Skeletal muscle tissue (tissue), 4 donors: ENCODE measurements around the gene MXRA5. TPM values are rescaled to one million over a fixed set of nuclear protein-coding genes. Genes with fewer than 3 reads are reported as not detected.

Experiments
- H3K27ac ChIP-seq: one replicate; pipeline ENCODE4 v1.7.0; 2013; ENCODE audit warnings: mild to moderate bottlenecking, low read depth, low read length, inconsistent platforms
- H3K27me3 ChIP-seq, 3 donors: one replicate each; pipeline ENCODE4 v1.7.0; 2013; ENCODE audit warnings: low read length in 3 of 3; ENCODE audit not compliant: control insufficient read depth in 3 of 3, insufficient read depth in 3 of 3
- H3K36me3 ChIP-seq, 3 donors: one replicate each; pipeline ENCODE4 v1.7.0; 2013; ENCODE audit warnings: low read length in 3 of 3; ENCODE audit not compliant: control insufficient read depth in 3 of 3, insufficient read depth in 3 of 3
- H3K4me1 ChIP-seq, 3 donors: one replicate each; pipeline ENCODE4 v1.7.0; 2013; ENCODE audit warnings: low read length in 3 of 3, mild to moderate bottlenecking in 3 of 3; ENCODE audit not compliant: control insufficient read depth in 3 of 3, insufficient read depth in 3 of 3
- H3K4me3 ChIP-seq, 3 donors: one replicate each; pipeline ENCODE4 v1.7.0; 2013; ENCODE audit warnings: low read length in 3 of 3
- H3K9ac ChIP-seq, 3 donors: one replicate each; pipeline ENCODE4 v1.7.0; 2013; ENCODE audit warnings: low read length in 3 of 3, mild to moderate bottlenecking in 3 of 3, moderate library complexity in 2 of 3, low read depth in 1 of 3
- H3K9me3 ChIP-seq, 3 donors: one replicate each; pipeline ENCODE4 v1.7.0; 2013; ENCODE audit warnings: low read length in 3 of 3; ENCODE audit not compliant: control insufficient read depth in 3 of 3
- total RNA-seq: library from RNA; depleted of rRNA; stranded (reverse); fragments of >200 nt; gene quantifications from one replicate; pipeline ENCODE4 v1.2.3, GENCODE V29; 2014
- donor health status: Osteomylitis.

MXRA5 gene
- total RNA-seq, 1 donor from 2014 or later, result 34.4 TPM

- H3K27ac ChIP-seq, result no peak overlapping the region
- H3K36me3 ChIP-seq, result no peaks in the 10 kb centered on the region
- H3K9me3 ChIP-seq, result peaks cover 0 to 4% (median 0%) of the 10 kb centered on the region in 3 donors
- H3K4me3 ChIP-seq, result no peak overlapping the region
- peaks cover 0 to 3% (median 0%) of the 10 kb centered on the region in 3 donors for H3K27me3 ChIP-seq
- H3K4me1 ChIP-seq, result no peaks in the 10 kb centered on the region
- H3K9ac ChIP-seq, result no peak overlapping the region
These were observed 6.4 kb downstream of the MXRA5 start for GRCh38 chrX:3340016-3340415.

DNA sequence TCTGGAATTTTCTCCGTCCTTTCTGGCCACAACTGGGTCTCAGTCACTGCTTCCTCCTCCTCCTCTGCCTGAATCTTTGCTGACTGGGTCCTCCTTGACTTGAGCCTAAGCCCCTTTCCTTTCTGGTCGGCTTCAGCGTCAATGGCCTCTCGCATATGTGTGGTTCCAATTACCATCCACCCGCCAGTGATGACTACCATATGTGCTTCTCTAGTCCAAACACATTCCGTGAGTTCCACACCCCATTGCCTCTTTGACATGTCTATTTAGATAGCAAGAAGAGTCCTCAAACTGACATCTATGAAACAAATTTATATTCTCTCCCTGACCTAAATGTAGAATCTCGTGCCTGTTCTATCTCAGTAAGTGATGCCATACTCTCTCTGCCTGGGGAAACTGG is 19.8 kb downstream of the MXRA5 start:
- Histone ChIP-seq H3K27me3 (no peaks in the 10 kb centered on the region), H3K4me1 (no peaks in the 10 kb centered on the region), H3K36me3 (peaks cover 0 to 4% (median 0%) of the 10 kb centered on the region in 3 donors), H3K27ac (no peak overlapping the region), H3K9me3 (peaks cover 0 to 3% (median 0%) of the 10 kb centered on the region in 3 donors), H3K4me3 (no peak overlapping the region), H3K9ac (no peak overlapping the region)

DNA sequence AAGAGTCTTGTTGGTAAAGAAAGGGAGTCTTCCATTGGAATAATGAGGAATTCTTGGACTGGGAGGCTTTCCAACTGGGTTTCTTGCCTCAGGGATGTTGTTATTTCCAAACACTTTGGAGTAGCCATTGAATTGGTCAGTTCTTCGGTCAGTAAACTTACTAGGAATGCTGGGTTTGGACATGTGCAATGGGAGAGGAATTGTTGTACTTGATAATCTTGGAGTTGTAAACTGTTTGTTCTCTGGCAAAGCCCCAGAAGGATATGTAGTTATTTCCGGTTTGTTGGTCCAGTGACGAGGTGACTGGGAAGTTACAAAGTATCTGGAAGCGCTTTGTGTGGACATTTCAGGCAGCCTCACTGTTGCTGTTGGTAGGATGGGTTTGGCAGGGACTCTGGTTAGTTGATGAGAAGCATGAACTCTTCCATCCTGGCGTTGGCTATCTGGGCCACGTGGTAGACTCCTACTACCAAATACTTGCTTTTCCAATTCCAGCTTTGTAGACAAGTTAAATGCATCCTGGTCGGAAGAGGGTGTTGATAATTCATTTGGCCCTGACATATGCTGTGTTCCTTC is 25.9 kb downstream of the MXRA5 start:
- H3K4me3 ChIP-seq, result no peak overlapping the region
- H3K9me3 ChIP-seq, result peaks cover 0 to 3% (median 0%) of the 10 kb centered on the region in 3 donors
- H3K27ac ChIP-seq, result no peak overlapping the region
- no peak overlapping the region for H3K9ac ChIP-seq
- H3K36me3 ChIP-seq, result peaks cover 0 to 4% (median 0%) of the 10 kb centered on the region in 3 donors
- no peaks in the 10 kb centered on the region for H3K4me1 ChIP-seq
- H3K27me3 ChIP-seq, result no peaks in the 10 kb centered on the region

DNA sequence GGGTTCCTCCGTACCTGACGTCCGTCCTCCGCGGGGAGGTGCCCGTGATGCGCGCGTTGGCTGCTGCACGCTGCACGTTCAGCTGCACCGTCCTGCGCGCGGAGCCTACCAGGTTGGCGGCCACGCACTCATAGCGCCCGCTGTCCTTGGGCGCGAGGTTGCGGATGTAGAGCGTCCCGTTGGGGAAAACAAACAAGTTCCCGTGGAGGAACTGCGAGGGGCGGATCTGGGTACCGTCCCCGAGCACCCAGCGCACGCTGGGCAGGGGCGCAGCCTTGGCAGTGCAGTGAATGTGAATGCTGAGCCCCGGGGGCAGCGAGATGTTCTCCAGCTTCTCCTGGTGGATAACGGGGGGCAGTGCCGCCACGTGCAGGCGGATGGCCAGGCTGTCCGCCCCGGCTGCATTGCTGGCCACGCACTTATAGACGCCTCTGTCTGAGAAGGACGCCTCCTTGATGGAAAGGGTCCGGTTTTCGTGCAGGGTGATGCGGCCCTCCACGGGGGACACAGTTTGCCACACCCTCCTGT is 29.2 kb downstream of the MXRA5 start:
- Histone ChIP-seq H3K27me3 (no peaks in the 10 kb centered on the region), H3K36me3 (no peaks in the 10 kb centered on the region), H3K9me3 (no peaks in the 10 kb centered on the region), H3K4me1 (no peaks in the 10 kb centered on the region), H3K9ac (no peak overlapping the region), H3K4me3 (no peak overlapping the region), H3K27ac (no peak overlapping the region)

DNA sequence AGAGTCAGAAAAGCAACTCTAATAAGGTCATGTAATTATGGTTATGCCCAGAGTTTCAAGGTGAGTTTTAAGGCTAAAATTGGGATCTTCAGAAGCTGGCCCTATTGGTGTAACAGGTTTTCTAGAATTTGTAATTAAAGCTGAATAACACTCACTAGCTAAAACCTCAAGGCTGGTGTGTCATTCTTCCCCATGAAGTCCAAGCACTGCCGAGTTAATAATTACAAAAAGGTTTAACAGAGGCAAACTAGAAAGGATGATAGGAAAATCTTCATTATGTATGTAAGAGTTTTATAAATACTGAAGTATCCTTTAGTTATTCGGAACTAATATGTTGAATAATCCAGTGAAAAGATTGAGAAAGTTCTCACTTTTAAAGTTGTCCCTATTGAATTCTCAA is 34.3 kb downstream of the MXRA5 start:
- Histone ChIP-seq H3K27me3 (no peaks in the 10 kb centered on the region), H3K4me1 (no peaks in the 10 kb centered on the region), H3K4me3 (no peak overlapping the region), H3K9me3 (no peaks in the 10 kb centered on the region), H3K36me3 (no peaks in the 10 kb centered on the region), H3K27ac (no peak overlapping the region), H3K9ac (no peak overlapping the region)

DNA sequence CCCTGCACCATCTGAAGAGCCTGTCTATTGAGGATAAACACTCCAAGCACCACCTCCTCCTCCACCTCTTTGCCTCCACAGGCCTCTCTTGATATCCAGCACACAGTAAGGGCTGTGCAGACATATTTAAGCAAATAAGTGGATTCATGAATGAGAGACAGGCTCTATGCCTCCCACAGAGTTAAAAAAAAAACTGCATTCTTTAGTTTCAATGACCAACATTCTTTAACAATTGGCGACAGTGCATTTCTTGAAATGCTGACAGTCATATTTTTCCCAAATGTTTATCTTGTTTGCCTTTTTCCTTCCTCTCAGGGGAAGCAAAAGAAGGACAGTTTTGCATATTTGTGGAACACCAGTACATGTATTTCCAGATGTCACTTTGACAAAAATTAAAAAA is 38.6 kb downstream of the MXRA5 start:
- Histone ChIP-seq H3K4me1 (no peaks in the 10 kb centered on the region), H3K36me3 (no peaks in the 10 kb centered on the region), H3K9me3 (no peaks in the 10 kb centered on the region), H3K27me3 (no peaks in the 10 kb centered on the region), H3K27ac (no peak overlapping the region), H3K9ac (no peak overlapping the region), H3K4me3 (no peak overlapping the region)

- Histone ChIP-seq H3K36me3 (no peaks in the 10 kb centered on the region), H3K27me3 (no peaks in the 10 kb centered on the region), H3K9me3 (no peaks in the 10 kb centered on the region), H3K27ac (no peak overlapping the region), H3K4me1 (no peaks in the 10 kb centered on the region), H3K9ac (no peak overlapping the region), H3K4me3 (no peak overlapping the region)
These were observed 46.8 kb downstream of the MXRA5 start for GRCh38 chrX:3299636-3300035.

DNA sequence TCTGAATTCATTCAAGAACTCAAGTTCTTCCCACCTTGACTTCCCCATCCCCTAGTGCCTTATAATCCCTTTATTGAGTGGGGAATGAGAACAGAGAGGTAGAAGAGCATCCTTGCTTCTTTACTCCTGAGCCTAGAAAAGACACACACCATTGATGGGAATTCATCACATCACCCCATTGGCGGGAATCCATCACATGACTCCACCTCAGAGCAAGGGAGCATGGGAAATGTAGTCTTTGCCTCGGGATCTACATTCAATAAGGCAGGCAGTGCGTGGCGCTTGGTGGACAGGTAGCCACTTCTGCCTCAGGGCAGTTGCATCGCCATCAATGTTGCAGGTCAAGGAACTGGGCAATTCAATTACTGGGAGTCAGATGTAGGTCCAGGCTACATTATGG is 50.7 kb downstream of the MXRA5 start:
- Histone ChIP-seq H3K4me1 (no peaks in the 10 kb centered on the region), H3K9ac (no peak overlapping the region), H3K4me3 (no peak overlapping the region), H3K27me3 (no peaks in the 10 kb centered on the region), H3K27ac (no peak overlapping the region), H3K9me3 (no peaks in the 10 kb centered on the region), H3K36me3 (no peaks in the 10 kb centered on the region)

DNA sequence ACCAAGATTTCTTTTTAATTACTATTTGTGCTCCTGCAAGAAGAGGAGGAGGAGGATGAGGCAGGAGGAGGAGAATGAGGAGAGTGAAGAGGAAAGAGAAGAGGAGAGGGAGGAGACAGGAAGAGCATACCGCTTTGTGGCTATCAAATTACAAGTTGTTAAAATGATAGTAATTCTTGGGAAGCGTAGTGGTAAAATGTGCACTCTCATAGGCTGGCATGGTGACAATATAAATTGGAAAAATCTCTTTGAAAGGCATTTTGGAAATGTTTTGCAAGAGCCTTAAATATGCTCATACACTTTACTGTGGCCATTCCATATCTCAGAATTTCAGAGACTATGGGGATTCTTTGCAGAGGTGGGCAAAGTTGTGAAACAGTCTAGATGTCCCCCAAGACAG is 53.2 kb downstream of the MXRA5 start:
- Histone ChIP-seq H3K4me1 (no peaks in the 10 kb centered on the region), H3K27ac (no peak overlapping the region), H3K36me3 (no peaks in the 10 kb centered on the region), H3K27me3 (no peaks in the 10 kb centered on the region), H3K9me3 (no peaks in the 10 kb centered on the region), H3K9ac (no peak overlapping the region), H3K4me3 (no peak overlapping the region)

DNA sequence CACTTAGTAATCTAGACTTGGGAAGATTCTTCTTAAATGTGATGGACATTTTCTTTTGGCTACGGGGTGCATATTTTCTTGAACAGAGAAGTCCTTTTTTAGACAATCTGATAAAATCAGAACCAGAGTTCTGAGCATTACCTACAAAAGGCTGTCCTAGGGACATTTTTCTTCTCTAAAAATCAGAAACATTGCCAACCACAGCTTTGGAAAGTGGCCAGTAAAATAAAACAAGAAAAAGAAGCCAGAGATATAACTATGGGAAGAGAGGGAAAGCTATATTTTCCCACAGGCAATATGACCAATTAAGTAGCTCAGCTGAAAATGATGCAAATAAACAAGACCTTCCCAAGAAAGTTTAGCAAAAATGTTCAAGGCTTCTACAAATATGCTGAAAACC is 55.9 kb downstream of the MXRA5 start:
- no peaks in the 10 kb centered on the region for H3K9me3 ChIP-seq

More for the DNA sequence above, 55.9 kb downstream of the MXRA5 start:
- Histone ChIP-seq H3K36me3 (no peaks in the 10 kb centered on the region), H3K4me3 (no peak overlapping the region), H3K4me1 (no peaks in the 10 kb centered on the region), H3K9ac (no peak overlapping the region), H3K27ac (no peak overlapping the region), H3K27me3 (no peaks in the 10 kb centered on the region)
